Panc1 (cell line): ENCODE data around the gene MAP3K20.

Experiments used
- POLR2AphosphoS5 ChIP-seq: IDR thresholded peaks from 2 replicates; pipeline ENCODE4 v1.6.1; 2012; ENCODE audit warnings: mild to moderate bottlenecking, low read depth, low read length, moderate library complexity
- TCF7L2 ChIP-seq: IDR thresholded peaks from 2 replicates; pipeline ENCODE4 v1.6.1; 2011; ENCODE audit warnings: mild to moderate bottlenecking, low read depth, low read length, inconsistent platforms
- TF ChIP-seq, protein P1 (sequence below): fragments of 450-650 bp; IDR thresholded peaks from 2 replicates; pipeline ENCODE4 v1.5.1; 2017; ENCODE audit warnings: mild to moderate bottlenecking
- TF ChIP-seq, protein P2 (sequence below), 2 experiments: IDR thresholded peaks; 2 replicates each; pipeline ENCODE4 v1.6.1; 2011 to 2012; ENCODE audit warnings: low read depth in 2 of 2, control low read depth in 1 of 2, low read length in 1 of 2, mild to moderate bottlenecking in 1 of 2, moderate library complexity in 1 of 2; ENCODE audit not compliant: insufficient read depth in 1 of 2

DNA sequence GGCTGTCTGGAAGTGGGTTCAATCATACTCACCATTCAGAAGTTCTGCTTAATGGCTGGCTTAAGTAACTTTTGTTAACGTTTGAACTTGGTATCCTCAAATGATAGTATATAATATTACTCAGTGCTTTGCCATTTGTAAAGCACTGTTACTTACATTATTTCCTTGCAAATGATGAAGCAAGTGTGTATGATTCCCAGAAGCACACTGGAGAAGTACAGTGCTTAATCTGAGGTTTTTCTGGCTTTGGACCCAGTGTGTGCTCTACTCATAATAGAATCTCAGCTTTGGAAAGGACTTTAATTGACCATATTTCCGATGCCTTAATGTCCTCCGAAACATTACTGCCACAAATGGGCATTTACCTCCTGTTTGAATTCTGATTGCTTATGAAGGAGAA is 63.3 kb downstream of the MAP3K20 start:
- TF ChIP-seq, protein P1, sequence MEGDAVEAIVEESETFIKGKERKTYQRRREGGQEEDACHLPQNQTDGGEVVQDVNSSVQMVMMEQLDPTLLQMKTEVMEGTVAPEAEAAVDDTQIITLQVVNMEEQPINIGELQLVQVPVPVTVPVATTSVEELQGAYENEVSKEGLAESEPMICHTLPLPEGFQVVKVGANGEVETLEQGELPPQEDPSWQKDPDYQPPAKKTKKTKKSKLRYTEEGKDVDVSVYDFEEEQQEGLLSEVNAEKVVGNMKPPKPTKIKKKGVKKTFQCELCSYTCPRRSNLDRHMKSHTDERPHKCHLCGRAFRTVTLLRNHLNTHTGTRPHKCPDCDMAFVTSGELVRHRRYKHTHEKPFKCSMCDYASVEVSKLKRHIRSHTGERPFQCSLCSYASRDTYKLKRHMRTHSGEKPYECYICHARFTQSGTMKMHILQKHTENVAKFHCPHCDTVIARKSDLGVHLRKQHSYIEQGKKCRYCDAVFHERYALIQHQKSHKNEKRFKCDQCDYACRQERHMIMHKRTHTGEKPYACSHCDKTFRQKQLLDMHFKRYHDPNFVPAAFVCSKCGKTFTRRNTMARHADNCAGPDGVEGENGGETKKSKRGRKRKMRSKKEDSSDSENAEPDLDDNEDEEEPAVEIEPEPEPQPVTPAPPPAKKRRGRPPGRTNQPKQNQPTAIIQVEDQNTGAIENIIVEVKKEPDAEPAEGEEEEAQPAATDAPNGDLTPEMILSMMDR, result no peak
- TF ChIP-seq, protein P2, sequence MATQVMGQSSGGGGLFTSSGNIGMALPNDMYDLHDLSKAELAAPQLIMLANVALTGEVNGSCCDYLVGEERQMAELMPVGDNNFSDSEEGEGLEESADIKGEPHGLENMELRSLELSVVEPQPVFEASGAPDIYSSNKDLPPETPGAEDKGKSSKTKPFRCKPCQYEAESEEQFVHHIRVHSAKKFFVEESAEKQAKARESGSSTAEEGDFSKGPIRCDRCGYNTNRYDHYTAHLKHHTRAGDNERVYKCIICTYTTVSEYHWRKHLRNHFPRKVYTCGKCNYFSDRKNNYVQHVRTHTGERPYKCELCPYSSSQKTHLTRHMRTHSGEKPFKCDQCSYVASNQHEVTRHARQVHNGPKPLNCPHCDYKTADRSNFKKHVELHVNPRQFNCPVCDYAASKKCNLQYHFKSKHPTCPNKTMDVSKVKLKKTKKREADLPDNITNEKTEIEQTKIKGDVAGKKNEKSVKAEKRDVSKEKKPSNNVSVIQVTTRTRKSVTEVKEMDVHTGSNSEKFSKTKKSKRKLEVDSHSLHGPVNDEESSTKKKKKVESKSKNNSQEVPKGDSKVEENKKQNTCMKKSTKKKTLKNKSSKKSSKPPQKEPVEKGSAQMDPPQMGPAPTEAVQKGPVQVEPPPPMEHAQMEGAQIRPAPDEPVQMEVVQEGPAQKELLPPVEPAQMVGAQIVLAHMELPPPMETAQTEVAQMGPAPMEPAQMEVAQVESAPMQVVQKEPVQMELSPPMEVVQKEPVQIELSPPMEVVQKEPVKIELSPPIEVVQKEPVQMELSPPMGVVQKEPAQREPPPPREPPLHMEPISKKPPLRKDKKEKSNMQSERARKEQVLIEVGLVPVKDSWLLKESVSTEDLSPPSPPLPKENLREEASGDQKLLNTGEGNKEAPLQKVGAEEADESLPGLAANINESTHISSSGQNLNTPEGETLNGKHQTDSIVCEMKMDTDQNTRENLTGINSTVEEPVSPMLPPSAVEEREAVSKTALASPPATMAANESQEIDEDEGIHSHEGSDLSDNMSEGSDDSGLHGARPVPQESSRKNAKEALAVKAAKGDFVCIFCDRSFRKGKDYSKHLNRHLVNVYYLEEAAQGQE (IDR thresholded peaks at IDR 0.05; ENCODE audit: insufficient read depth in 1 of 2, low read depth in 2 of 2, low read length in 1 of 2), result no peak
- TF ChIP-seq TCF7L2, result no peak
- no peak for TF ChIP-seq POLR2AphosphoS5
